Sigmoid colon (tissue), 7 donors: Measurements from ENCODE around the gene BHLHE23. TPM values are rescaled to one million over a fixed set of nuclear protein-coding genes. Genes with fewer than 3 reads are reported as not detected.

ENCODE experiments used
- DNase-seq: peaks from one replicate; pipeline ENCODE4 v3.0.0-alpha.2; 2019
- H3K27ac ChIP-seq, 4 donors: fragments of 200-600 bp; sonication (generic); one replicate each; pipeline ENCODE4 v1.5.1; 2016 to 2019; ENCODE audit warnings: mild to moderate bottlenecking in 1 of 4
- H3K27me3 ChIP-seq, 3 donors: fragments of 200-600 bp; sonication (generic); one replicate each; pipeline ENCODE4 v1.5.1; 2019; ENCODE audit warnings: mild to moderate bottlenecking in 1 of 3
- H3K36me3 ChIP-seq, 4 donors: fragments of 200-600 bp; sonication (generic); one replicate each; pipeline ENCODE4 v1.5.1; 2016 to 2019
- H3K4me1 ChIP-seq, 4 donors: fragments of 200-600 bp; sonication (generic); one replicate each; pipeline ENCODE4 v1.5.1; 2017 to 2019
- H3K4me3 ChIP-seq, 4 donors: fragments of 200-600 bp; sonication (generic); one replicate each; pipeline ENCODE4 v1.5.1; 2017 to 2019; ENCODE audit warnings: mild to moderate bottlenecking in 2 of 4, moderate library complexity in 1 of 4
- H3K9me3 ChIP-seq, 4 donors: fragments of 200-600 bp in 3 of 4; sonication (generic) in 3 of 4; one replicate each; pipeline versions ENCODE4 v1.5.1 to v1.6.1; 2013 to 2019
- CTCF ChIP-seq, 4 experiments: fragments of 450-650 bp in 3 of 4; fragments of 200-600 bp in 1 of 4; IDR thresholded peaks; one replicate each; pipeline ENCODE4 v1.5.1; 2016 to 2019; ENCODE audit warnings: antibody characterized with exemption in 4 of 4, mild to moderate bottlenecking in 3 of 4, moderate library complexity in 2 of 4
- EP300 ChIP-seq, 4 donors: sonication (generic); formaldehyde crosslinking; IDR thresholded peaks; one replicate each; pipeline ENCODE4 v1.6.1; 2017; ENCODE audit warnings: antibody characterized with exemption in 4 of 4
- POLR2A ChIP-seq, 2 donors: fragments of 450-650 bp; IDR thresholded peaks; one replicate each; pipeline ENCODE4 v1.6.1; 2016; ENCODE audit warnings: antibody characterized with exemption in 2 of 2, mild to moderate bottlenecking in 2 of 2, moderate library complexity in 2 of 2
- POLR2AphosphoS5 ChIP-seq, 4 donors: sonication (generic); formaldehyde crosslinking; IDR thresholded peaks; one replicate each; pipeline ENCODE4 v1.6.1; 2017; ENCODE audit warnings: antibody characterized with exemption in 4 of 4
- WGBS, 2 donors: extraction: QIAGEN DNeasy Blood & Tissue Kit; methylation state at CpG; one replicate each; pipeline ENCODE4 v1.1.7; 2013; 5-methylcytosine and 5-hydroxymethylcytosine counted together
- intact Hi-C: fragments of 100-400 bp; cut with DNase I; formaldehyde crosslinking; loops from one replicate; pipeline ENCODE4 v1.15.1; 2023
- polyA plus RNA-seq, 3 donors: library from polyadenylated mRNA; stranded (reverse); fragments of 200-250 nt; gene quantifications; one replicate each; pipeline ENCODE4 v1.2.3, GENCODE V29; 2013
- total RNA-seq, 4 donors: library from RNA; depleted of rRNA; stranded (reverse); fragments of >200 nt; gene quantifications; one replicate each; pipeline ENCODE4 v1.1.0, GENCODE V29; 2016
- donor health status: healthy with polysubstance abuse.
- donor health status: Bipolar disorder and iron deficiency.
- donor health status: healthy.

BHLHE23 gene
- total and polyA plus RNA-seq, 7 donors, result not detected

- no peak for TF ChIP-seq EP300 (IDR thresholded peaks at IDR 0.05)
- TF ChIP-seq POLR2AphosphoS5 (IDR thresholded peaks at IDR 0.05), result no peak
- TF ChIP-seq POLR2A (IDR thresholded peaks at IDR 0.05), result no peak
- TF ChIP-seq CTCF (IDR thresholded peaks at IDR 0.05), result no peak
- no peak overlapping the region for H3K4me3 ChIP-seq
- H3K4me1 ChIP-seq, result no peaks in the 10 kb centered on the region
- intact Hi-C loops, result no loop called here
- peaks cover 0 to 72% (median 13%) of the 10 kb centered on the region in 3 donors for H3K27me3 ChIP-seq
- WGBS, 2 donors, result 80 to 81% methylated on average over 25 of the region's 25 CpGs
- no peaks in the 10 kb centered on the region for H3K36me3 ChIP-seq
- no peak for DNase-seq
- no peaks in the 10 kb centered on the region for H3K9me3 ChIP-seq
- no peak overlapping the region for H3K27ac ChIP-seq
Observed at GRCh38 chr20:63044204-63044600, 37.4 kb upstream of the BHLHE23 start.

GRCh38 chr20:63043348-63044203, 36.8 kb upstream of the BHLHE23 start:
- no peaks in the 10 kb centered on the region for H3K4me1 ChIP-seq
- H3K27me3 ChIP-seq, result peaks cover 0 to 78% (median 13%) of the 10 kb centered on the region in 3 donors
- no peak overlapping the region for H3K27ac ChIP-seq
- TF ChIP-seq POLR2AphosphoS5 (IDR thresholded peaks at IDR 0.05) (no peak), POLR2A (IDR thresholded peaks at IDR 0.05) (no peak), EP300 (IDR thresholded peaks at IDR 0.05) (no peak), CTCF (IDR thresholded peaks at IDR 0.05) (no peak)
- intact Hi-C loops, result no loop called here
- no peak for DNase-seq
- WGBS, 2 donors, result 91% methylated on average over 64 of the region's 64 CpGs
- no peak overlapping the region for H3K4me3 ChIP-seq
- no peaks in the 10 kb centered on the region for H3K9me3 ChIP-seq
- no peaks in the 10 kb centered on the region for H3K36me3 ChIP-seq

- Histone ChIP-seq H3K27me3 (peaks cover 0 to 78% (median 13%) of the 10 kb centered on the region in 3 donors), H3K9me3 (no peaks in the 10 kb centered on the region), H3K4me1 (no peaks in the 10 kb centered on the region), H3K36me3 (no peaks in the 10 kb centered on the region), H3K4me3 (no peak overlapping the region), H3K27ac (no peak overlapping the region)
- no peak for DNase-seq
- TF ChIP-seq CTCF (IDR thresholded peaks at IDR 0.05) (no peak), EP300 (IDR thresholded peaks at IDR 0.05) (no peak), POLR2A (IDR thresholded peaks at IDR 0.05) (no peak), POLR2AphosphoS5 (IDR thresholded peaks at IDR 0.05) (no peak)
- 21 to 59% methylated on average over 12 of the region's 12 CpGs for WGBS, 2 donors
- intact Hi-C loops, result no loop called here
Observed at GRCh38 chr20:63042448-63043071, 35.8 kb upstream of the BHLHE23 start.

GRCh38 chr20:63041776-63042175, 35.0 kb upstream of the BHLHE23 start:
- H3K27ac ChIP-seq, result no peak overlapping the region
- no peak for TF ChIP-seq POLR2A (IDR thresholded peaks at IDR 0.05)
- TF ChIP-seq CTCF (IDR thresholded peaks at IDR 0.05), result no peak
- no peak for TF ChIP-seq POLR2AphosphoS5 (IDR thresholded peaks at IDR 0.05)
- TF ChIP-seq EP300 (IDR thresholded peaks at IDR 0.05), result no peak
- WGBS, 2 donors, result 81 to 88% methylated on average over 7 of the region's 7 CpGs
- no peaks in the 10 kb centered on the region for H3K4me1 ChIP-seq
- H3K36me3 ChIP-seq, result no peaks in the 10 kb centered on the region
- H3K4me3 ChIP-seq, result no peak overlapping the region
- no peak for DNase-seq
- intact Hi-C loops, result no loop called here
- H3K9me3 ChIP-seq, result no peaks in the 10 kb centered on the region
- peaks cover 0 to 77% (median 13%) of the 10 kb centered on the region in 3 donors for H3K27me3 ChIP-seq
